NCI-H1694 (cell line): ENCODE data around the gene GIMAP8.
"Not testable (repeated sequence)": the region's sequence is repeated elsewhere in the genome, so short reads cannot be mapped to it uniquely, and the experiment has no call there.

Experiments used
- DNase-seq: peaks from one replicate; lab custom pipeline; 2025; lab: John Stamatoyannopoulos, UW

The GIMAP8 gene

GRCh38 chr7:150464962-150465361 is 14.5 kb downstream of the GIMAP8 start:
- DNase-seq: no peak

- no peak for DNase-seq
These were observed 15.0 kb downstream of the GIMAP8 start for GRCh38 chr7:150465414-150465813.

- DNase-seq: no peak
These were observed 16.0 kb downstream of the GIMAP8 start for GRCh38 chr7:150466477-150466876.

GRCh38 chr7:150468241-150468640 is 17.8 kb downstream of the GIMAP8 start:
- DNase-seq: no peak

- no peak for DNase-seq
These were observed 21.5 kb downstream of the GIMAP8 start for GRCh38 chr7:150471886-150472285.

- DNase-seq: no peak
These were observed 23.5 kb downstream of the GIMAP8 start for GRCh38 chr7:150473902-150474301.

GRCh38 chr7:150476285-150476684 is 25.9 kb downstream of the GIMAP8 start:
- DNase-seq: no peak

- no peak for DNase-seq
These were observed 26.6 kb downstream of the GIMAP8 start for GRCh38 chr7:150476819-150477631.

GRCh38 chr7:150479023-150479716 is 28.7 kb downstream of the GIMAP8 start:
- no peak for DNase-seq

GRCh38 chr7:150481186-150481920 is 30.9 kb downstream of the GIMAP8 start:
- DNase-seq: no peak

GRCh38 chr7:150481922-150482321 is 31.5 kb downstream of the GIMAP8 start:
- no peak for DNase-seq

GRCh38 chr7:150483514-150483913 is 33.1 kb downstream of the GIMAP8 start:
- DNase-seq: not testable (repeated sequence)

GRCh38 chr7:150484071-150484470 is 33.6 kb downstream of the GIMAP8 start:
- DNase-seq: not testable (repeated sequence)

GRCh38 chr7:150487625-150488024 is 37.2 kb downstream of the GIMAP8 start:
- no peak for DNase-seq

GRCh38 chr7:150489782-150490181 is 39.4 kb downstream of the GIMAP8 start:
- DNase-seq: no peak

GRCh38 chr7:150493442-150493841 is 43.0 kb downstream of the GIMAP8 start:
- DNase-seq: not testable (repeated sequence)

- no peak for DNase-seq
These were observed 52.1 kb downstream of the GIMAP8 start for GRCh38 chr7:150502519-150502918.

GRCh38 chr7:150503155-150503554 is 52.7 kb downstream of the GIMAP8 start:
- no peak for DNase-seq

GRCh38 chr7:150503581-150503980 is 53.2 kb downstream of the GIMAP8 start:
- DNase-seq: no peak

GRCh38 chr7:150507947-150508602 is 57.6 kb downstream of the GIMAP8 start:
- no peak for DNase-seq

GRCh38 chr7:150511048-150511447 is 60.6 kb downstream of the GIMAP8 start:
- no peak for DNase-seq

- no peak for DNase-seq
These were observed 63.3 kb downstream of the GIMAP8 start for GRCh38 chr7:150513758-150514157.
